SU-DHL-6 (cell line): ENCODE data around the gene PSORS1C1.

Source experiments
- H2AFZ ChIP-seq: fragments of 200-600 bp; sonication (generic); 2 replicates; pipeline ENCODE4 v1.6.1; 2014; ENCODE audit warnings: low read depth, mild to moderate bottlenecking, moderate library complexity, mixed read lengths, antibody characterized with exemption, low read length; ENCODE audit not compliant: severe bottlenecking
- H3F3A ChIP-seq: fragments of 200-600 bp; shearing (Covaris generic); 2 replicates; pipeline ENCODE4 v1.6.0; 2016; ENCODE audit warnings: antibody characterized with exemption, mild to moderate bottlenecking; ENCODE audit not compliant: insufficient read depth
- H3K27ac ChIP-seq: fragments of 200-600 bp; sonication (generic); 2 replicates; pipeline ENCODE4 v1.5.1; 2016; ENCODE audit warnings: low read depth, mild to moderate bottlenecking, low read length, moderate library complexity, mixed read lengths
- H3K27me3 ChIP-seq: fragments of 200-600 bp; sonication (generic), shearing (Covaris generic); 2 replicates; pipeline ENCODE4 v1.6.0; 2014; ENCODE audit warnings: mild to moderate bottlenecking, low read length
- H3K36me3 ChIP-seq: fragments of 200-600 bp; sonication (generic); 2 replicates; pipeline ENCODE4 v1.6.1; 2014; ENCODE audit warnings: mild to moderate bottlenecking, low read length, mixed read lengths
- H3K4me2 ChIP-seq: fragments of 300-600, 200-600 bp; shearing (Covaris generic), sonication (generic); 2 replicates; pipeline ENCODE4 v1.6.0; 2014; ENCODE audit warnings: low read length, low read depth, mild to moderate bottlenecking; ENCODE audit not compliant: poor library complexity, severe bottlenecking
- H3K4me3 ChIP-seq: fragments of 200-600 bp; sonication (generic); 2 replicates; pipeline ENCODE4 v1.5.1; 2014; ENCODE audit warnings: antibody characterized with exemption, low read length, mild to moderate bottlenecking, mixed read lengths; ENCODE audit not compliant: insufficient read depth, poor library complexity, severe bottlenecking
- H3K79me2 ChIP-seq: fragments of 200-600 bp; sonication (generic); 2 replicates; pipeline ENCODE4 v1.6.1; 2014; ENCODE audit warnings: mild to moderate bottlenecking, low read length, moderate library complexity; ENCODE audit not compliant: insufficient read depth
- H3K9ac ChIP-seq: fragments of 200-600 bp; sonication (generic); 2 replicates; pipeline ENCODE4 v1.7.0; 2014; ENCODE audit warnings: mild to moderate bottlenecking, low read length
- H3K9me2 ChIP-seq: fragments of 200-600 bp; sonication (generic); replicated peaks from 2 replicates; pipeline ENCODE4 v1.6.1; 2014; ENCODE audit warnings: low read length; ENCODE audit not compliant: insufficient read depth
- H3K9me3 ChIP-seq: fragments of 200-600 bp; sonication (generic); 2 replicates; pipeline ENCODE4 v1.6.1; 2014; ENCODE audit warnings: low read length, mixed read lengths; ENCODE audit not compliant: insufficient read depth
- H4K20me1 ChIP-seq: fragments of 200-600 bp; sonication (generic); 2 replicates; pipeline ENCODE4 v1.6.1; 2014; ENCODE audit warnings: low read depth, mild to moderate bottlenecking, antibody characterized with exemption, low read length, moderate library complexity, mixed read lengths
- CTCF ChIP-seq: fragments of 200-600 bp; sonication (generic); IDR thresholded peaks from one replicate; pipeline ENCODE4 v1.5.1; 2017; ENCODE audit warnings: antibody characterized with exemption, mild to moderate bottlenecking, low read length, moderate library complexity; ENCODE audit not compliant: insufficient read depth, poor library complexity, severe bottlenecking
- EZH2phosphoT487 ChIP-seq: fragments of 200-600 bp; sonication (generic), shearing (Covaris generic); conservative IDR thresholded peaks from 2 replicates; pipeline ENCODE4 v1.6.1; 2018; ENCODE audit warnings: mild to moderate bottlenecking, antibody characterized with exemption, low read length, moderate library complexity, mixed read lengths

The PSORS1C1 gene

GRCh38 chr6:31094389-31094881 is 20.2 kb upstream of the PSORS1C1 start:
- TF ChIP-seq EZH2phosphoT487 (no peak), CTCF (no peak)
- no peaks in the 10 kb centered on the region for H3F3A ChIP-seq
- H3K4me3 ChIP-seq = no peak overlapping the region
- 0 out of 2 replicates have a peak, but pooled peaks cover 3% of the 10 kb centered on the region for H4K20me1 ChIP-seq
- H3K9ac ChIP-seq = no peak overlapping the region
- H3K27ac ChIP-seq = no peak overlapping the region
- H3K79me2 ChIP-seq = no peaks in the 10 kb centered on the region
- no peaks in the 10 kb centered on the region for H3K9me3 ChIP-seq
- H2AFZ ChIP-seq = no peak overlapping the region
- no peaks in the 10 kb centered on the region for H3K9me2 ChIP-seq
- H3K4me2 ChIP-seq = no peak overlapping the region
- H3K27me3 ChIP-seq = no peaks in the 10 kb centered on the region
- no peaks in the 10 kb centered on the region for H3K36me3 ChIP-seq

GRCh38 chr6:31096215-31096614 is 18.4 kb upstream of the PSORS1C1 start:
- Histone ChIP-seq H3K4me3 (no peak overlapping the region), H4K20me1 (0 out of 2 replicates have a peak, but pooled peaks cover 3% of the 10 kb centered on the region), H3K9me2 (no peaks in the 10 kb centered on the region), H3K27ac (no peak overlapping the region), H3K9ac (no peak overlapping the region), H3K79me2 (no peaks in the 10 kb centered on the region), H3K27me3 (no peaks in the 10 kb centered on the region), H3K4me2 (no peak overlapping the region), H3K9me3 (no peaks in the 10 kb centered on the region), H2AFZ (no peak overlapping the region), H3F3A (no peaks in the 10 kb centered on the region), H3K36me3 (no peaks in the 10 kb centered on the region)
- TF ChIP-seq EZH2phosphoT487 (no peak), CTCF (no peak)

GRCh38 chr6:31096656-31097055 is 17.9 kb upstream of the PSORS1C1 start:
- TF ChIP-seq EZH2phosphoT487 (no peak), CTCF (no peak)
- Histone ChIP-seq H3K9ac (no peak overlapping the region), H3K4me2 (no peak overlapping the region)

More at GRCh38 chr6:31096656-31097055, 17.9 kb upstream of the PSORS1C1 start:
- H3K36me3 ChIP-seq = no peaks in the 10 kb centered on the region
- no peak overlapping the region for H3K27ac ChIP-seq
- no peaks in the 10 kb centered on the region for H3K79me2 ChIP-seq
- H3K4me3 ChIP-seq = no peak overlapping the region
- H3K9me2 ChIP-seq = no peaks in the 10 kb centered on the region
- no peaks in the 10 kb centered on the region for H3K27me3 ChIP-seq
- H2AFZ ChIP-seq = no peak overlapping the region
- no peaks in the 10 kb centered on the region for H3K9me3 ChIP-seq
- H3F3A ChIP-seq = no peaks in the 10 kb centered on the region
- H4K20me1 ChIP-seq = 0 out of 2 replicates have a peak, but pooled peaks cover 3% of the 10 kb centered on the region
